Left hindlimb (tissue), 1 donor: ENCODE results near the gene BHMT2.

Source experiments
- DNase-seq: peaks from one replicate; pipeline ENCODE4 v3.0.0-alpha.2; 2018

BHMT2 gene

GRCh38 chr5:79069488-79070349 lies at the start of gene BHMT2, which contains the start of gene DMGDH:
BHMT2 (plus strand) TSS chr5:79069767; CDS start chr5:79069783, 16 bp downstream.
DMGDH (minus strand) TSS chr5:79069674; CDS start chr5:79069620, 54 bp downstream.
- DNase-seq, result peak; percentile 49

GRCh38 chr5:79020861-79021561 lies 48.6 kb upstream of the BHMT2 start:
- DNase-seq, result peak; percentile 59

GRCh38 chr5:79021753-79022152 lies 47.8 kb upstream of the BHMT2 start:
- no peak for DNase-seq

GRCh38 chr5:79022771-79023170 lies 46.8 kb upstream of the BHMT2 start:
- no peak for DNase-seq

GRCh38 chr5:79023348-79023747 lies 46.2 kb upstream of the BHMT2 start:
- DNase-seq, result no peak

- no peak for DNase-seq
Observed at GRCh38 chr5:79023947-79024346, 45.6 kb upstream of the BHMT2 start.

GRCh38 chr5:79025054-79025472 lies 44.5 kb upstream of the BHMT2 start:
- DNase-seq, result peak; percentile 66

- no peak for DNase-seq
Observed at GRCh38 chr5:79030663-79031484, 38.7 kb upstream of the BHMT2 start.

- DNase-seq, result no peak
Observed at GRCh38 chr5:79031485-79031867, 38.1 kb upstream of the BHMT2 start.

- no peak for DNase-seq
Observed at GRCh38 chr5:79032031-79032695, 37.4 kb upstream of the BHMT2 start.

GRCh38 chr5:79032782-79033181 lies 36.8 kb upstream of the BHMT2 start:
- DNase-seq, result no peak

GRCh38 chr5:79035237-79035636 lies 34.3 kb upstream of the BHMT2 start:
- no peak for DNase-seq

- no peak for DNase-seq
Observed at GRCh38 chr5:79036769-79037168, 32.8 kb upstream of the BHMT2 start.

- DNase-seq, result no peak
Observed at GRCh38 chr5:79042188-79042587, 27.4 kb upstream of the BHMT2 start.

- no peak for DNase-seq
Observed at GRCh38 chr5:79047199-79047598, 22.4 kb upstream of the BHMT2 start.

GRCh38 chr5:79048437-79048836 lies 21.1 kb upstream of the BHMT2 start:
- no peak for DNase-seq

- peak; percentile 29 for DNase-seq
Observed at GRCh38 chr5:79050498-79050897, 19.1 kb upstream of the BHMT2 start.

GRCh38 chr5:79053321-79053720 lies 16.2 kb upstream of the BHMT2 start:
- no peak for DNase-seq

GRCh38 chr5:79055017-79055416 lies 14.6 kb upstream of the BHMT2 start:
- no peak for DNase-seq

- no peak for DNase-seq
Observed at GRCh38 chr5:79056847-79057246, 12.7 kb upstream of the BHMT2 start.

GRCh38 chr5:79059674-79060073 lies 9.9 kb upstream of the BHMT2 start:
- no peak for DNase-seq

- no peak for DNase-seq
Observed at GRCh38 chr5:79062436-79062835, 7.1 kb upstream of the BHMT2 start.

GRCh38 chr5:79070350-79070667 lies 742 bp downstream of the BHMT2 start:
- peak; percentile 44 for DNase-seq
